ENCODE results near the gene ZNRF3. TPM values are rescaled to one million over a fixed set of nuclear protein-coding genes. Genes with fewer than 3 reads are reported as not detected.
A peak's percentile ranks its signal among the peaks of the same experiment; 100 is the strongest.

ZNRF3 gene
- total and polyA plus RNA-seq, 4 donors: 3.5 to 10.2 (median 6.9) TPM

GRCh38 chr22:28846994-28847393 lies 36.4 kb upstream of the ZNRF3 start:
- H3K4me1 ChIP-seq (ENCODE audit: control insufficient read depth in 5 of 5, insufficient read depth in 5 of 5, low read length in 5 of 5): no peaks in the 10 kb centered on the region
- peaks cover 0 to 4% (median 2%) of the 10 kb centered on the region in 4 donors for H3K9me3 ChIP-seq (ENCODE audit: control insufficient read depth in 4 of 4, insufficient read depth in 3 of 4, low read length in 3 of 4)
- H3K27ac ChIP-seq (ENCODE audit: low read depth in 1 of 2, low read length in 1 of 2): no peak overlapping the region
- ATAC-seq (ENCODE audit: insufficient read depth, low FRiP score) (no peak), DNase-seq (no peak)
- H3K36me3 ChIP-seq (ENCODE audit: control insufficient read depth in 4 of 4, insufficient read depth in 4 of 4, low read length in 4 of 4): no peaks in the 10 kb centered on the region
- no peak overlapping the region for H3K9ac ChIP-seq (ENCODE audit: insufficient read depth in 1 of 2, low read length in 2 of 2)
- TF ChIP-seq, protein P1, sequence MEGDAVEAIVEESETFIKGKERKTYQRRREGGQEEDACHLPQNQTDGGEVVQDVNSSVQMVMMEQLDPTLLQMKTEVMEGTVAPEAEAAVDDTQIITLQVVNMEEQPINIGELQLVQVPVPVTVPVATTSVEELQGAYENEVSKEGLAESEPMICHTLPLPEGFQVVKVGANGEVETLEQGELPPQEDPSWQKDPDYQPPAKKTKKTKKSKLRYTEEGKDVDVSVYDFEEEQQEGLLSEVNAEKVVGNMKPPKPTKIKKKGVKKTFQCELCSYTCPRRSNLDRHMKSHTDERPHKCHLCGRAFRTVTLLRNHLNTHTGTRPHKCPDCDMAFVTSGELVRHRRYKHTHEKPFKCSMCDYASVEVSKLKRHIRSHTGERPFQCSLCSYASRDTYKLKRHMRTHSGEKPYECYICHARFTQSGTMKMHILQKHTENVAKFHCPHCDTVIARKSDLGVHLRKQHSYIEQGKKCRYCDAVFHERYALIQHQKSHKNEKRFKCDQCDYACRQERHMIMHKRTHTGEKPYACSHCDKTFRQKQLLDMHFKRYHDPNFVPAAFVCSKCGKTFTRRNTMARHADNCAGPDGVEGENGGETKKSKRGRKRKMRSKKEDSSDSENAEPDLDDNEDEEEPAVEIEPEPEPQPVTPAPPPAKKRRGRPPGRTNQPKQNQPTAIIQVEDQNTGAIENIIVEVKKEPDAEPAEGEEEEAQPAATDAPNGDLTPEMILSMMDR (IDR thresholded peaks at IDR 0.05; ENCODE audit: control extremely low read depth, extremely low read depth): no peak
- no peaks in the 10 kb centered on the region for H3K27me3 ChIP-seq (ENCODE audit: control insufficient read depth in 3 of 3, insufficient read depth in 3 of 3, low read length in 2 of 3)
- no peak overlapping the region for H3K4me3 ChIP-seq
- WGBS, 2 donors: 97 to 99% methylated on average over 2 of the region's 2 CpGs

- Histone ChIP-seq H3K27ac (ENCODE audit: low read depth in 1 of 2, low read length in 1 of 2) (no peak overlapping the region), H3K27me3 (ENCODE audit: control insufficient read depth in 3 of 3, insufficient read depth in 3 of 3, low read length in 2 of 3) (no peaks in the 10 kb centered on the region), H3K9me3 (ENCODE audit: control insufficient read depth in 4 of 4, insufficient read depth in 3 of 4, low read length in 3 of 4) (no peaks in the 10 kb centered on the region), H3K4me3 (no peak overlapping the region), H3K9ac (ENCODE audit: insufficient read depth in 1 of 2, low read length in 2 of 2) (no peak overlapping the region), H3K4me1 (ENCODE audit: control insufficient read depth in 5 of 5, insufficient read depth in 5 of 5, low read length in 5 of 5) (no peaks in the 10 kb centered on the region), H3K36me3 (ENCODE audit: control insufficient read depth in 4 of 4, insufficient read depth in 4 of 4, low read length in 4 of 4) (no peaks in the 10 kb centered on the region)
- WGBS, 2 donors: 23 to 24% methylated on average over 6 of the region's 6 CpGs
- DNase-seq: peak; percentile 59 to 87 (median 81)
- TF ChIP-seq, protein P1 (IDR thresholded peaks at IDR 0.05; ENCODE audit: control extremely low read depth, extremely low read depth): peak; percentile 96
- ATAC-seq (ENCODE audit: insufficient read depth, low FRiP score): peak; percentile 62
Measured at GRCh38 chr22:28855355-28856094, 27.8 kb upstream of the ZNRF3 start.

GRCh38 chr22:28856095-28856455 lies 27.3 kb upstream of the ZNRF3 start:
- H3K9ac ChIP-seq (ENCODE audit: insufficient read depth in 1 of 2, low read length in 2 of 2): no peak overlapping the region
- ATAC-seq (ENCODE audit: insufficient read depth, low FRiP score): no peak
- H3K36me3 ChIP-seq (ENCODE audit: control insufficient read depth in 4 of 4, insufficient read depth in 4 of 4, low read length in 4 of 4): no peaks in the 10 kb centered on the region

More at GRCh38 chr22:28856095-28856455, 27.3 kb upstream of the ZNRF3 start:
- Histone ChIP-seq H3K4me3 (no peak overlapping the region), H3K27ac (ENCODE audit: low read depth in 1 of 2, low read length in 1 of 2) (no peak overlapping the region), H3K27me3 (ENCODE audit: control insufficient read depth in 3 of 3, insufficient read depth in 3 of 3, low read length in 2 of 3) (no peaks in the 10 kb centered on the region), H3K4me1 (ENCODE audit: control insufficient read depth in 5 of 5, insufficient read depth in 5 of 5, low read length in 5 of 5) (no peaks in the 10 kb centered on the region), H3K9me3 (ENCODE audit: control insufficient read depth in 4 of 4, insufficient read depth in 3 of 4, low read length in 3 of 4) (no peaks in the 10 kb centered on the region)
- TF ChIP-seq, protein P1 (IDR thresholded peaks at IDR 0.05; ENCODE audit: control extremely low read depth, extremely low read depth): no peak
- 93 to 95% methylated on average over 1 of the region's 1 CpG for WGBS, 2 donors
- DNase-seq: no peak

Measured in lung (tissue), 12 donors.